K562 (cell line): ENCODE results near the gene WDR20. TPM values are rescaled to one million over a fixed set of nuclear protein-coding genes. Genes with fewer than 3 reads are reported as not detected.

ENCODE experiments used
- ATAC-seq: fragments of 200-7000 bp; cut with Tn5 transposase; 3 replicates; pipeline ENCODE4 v1.9.1; 2020; ENCODE audit warnings: moderate library complexity
- BruUV-seq: library from RNA; stranded (reverse); fragments of 400-500 nt; replicated peaks from 2 replicates; lab custom pipeline; 2021; lab: Mats Ljungman, UMichigan
- CTCF ChIA-PET: fragments of 300-600 bp; formaldehyde crosslinking; extraction: SDS; loops from one replicate; lab custom pipeline; 2021; ENCODE audit warnings: low intra/inter-chr PET ratio; lab: Yijun Ruan, JAX
- POLR2A ChIA-PET: fragments of 300-600, 350-650 bp; sonication (Branson Sonifier 250); formaldehyde crosslinking; extraction: SDS; loops from one replicate; lab custom pipeline; 2021; ENCODE audit warnings: antibody characterized with exemption, inconsistent platforms; lab: Yijun Ruan, JAX
- DNase-seq, 4 experiments: peaks; one replicate each; pipeline versions ENCODE4 v3.0.0 to v3.0.0-alpha.2; 2011 to 2018; ENCODE audit warnings: low spot score in 3 of 4, mixed read lengths in 3 of 4; ENCODE audit errors: extremely low read depth in 1 of 4
- FAIRE-seq: peaks from 2 replicates; lab custom pipeline; 2011; peaks lifted over from hg19 to GRCh38; lab: Jason Lieb, UNC
- H2AFZ ChIP-seq: 2 replicates; pipeline ENCODE4 v1.6.0; 2011; ENCODE audit warnings: low read depth, low read length, control low read depth, inconsistent platforms
- H3K27ac ChIP-seq: fragments of 200-600 bp; 3 replicates; pipeline ENCODE4 v1.8.0; 2011; ENCODE audit warnings: low read depth, mild to moderate bottlenecking, control low read depth, inconsistent platforms, low read length, moderate library complexity, mixed read lengths; ENCODE audit errors: extremely low read depth
- H3K27me3 ChIP-seq, 2 experiments: fragments of 300-600 bp in 1 of 2; 2 replicates in 1 of 2; 3 replicates in 1 of 2; pipeline versions ENCODE4 v1.6.0 to v1.8.0; 2011; ENCODE audit warnings: inconsistent platforms in 2 of 2, low read length in 2 of 2, mild to moderate bottlenecking in 1 of 2, mixed read lengths in 1 of 2, moderate library complexity in 1 of 2; ENCODE audit not compliant: control insufficient read depth in 2 of 2, insufficient read depth in 2 of 2
- H3K36me3 ChIP-seq: fragments of 300-600 bp; 3 replicates; pipeline ENCODE4 v1.8.0; 2011; ENCODE audit warnings: mild to moderate bottlenecking, low read length, inconsistent platforms; ENCODE audit not compliant: control insufficient read depth, insufficient read depth
- H3K4me1 ChIP-seq, 2 experiments: fragments of 200-600 bp in 1 of 2; replicated peaks in 1 of 2; 2 replicates in 1 of 2; 3 replicates in 1 of 2; pipeline versions ENCODE4 v1.5.1 to v1.8.0; 2011; ENCODE audit warnings: inconsistent platforms in 2 of 2, low read length in 2 of 2, mild to moderate bottlenecking in 1 of 2, mixed read lengths in 1 of 2, moderate library complexity in 1 of 2; ENCODE audit not compliant: control insufficient read depth in 2 of 2, insufficient read depth in 2 of 2
- H3K4me2 ChIP-seq: 2 replicates; pipeline ENCODE4 v1.6.1; 2011; ENCODE audit warnings: low read length, control low read depth, inconsistent platforms, mixed read lengths; ENCODE audit not compliant: insufficient read depth
- H3K4me3 ChIP-seq: fragments of 200-600 bp; sonication (generic), shearing (Covaris generic); 2 replicates; pipeline ENCODE4 v1.5.1; 2016; ENCODE audit warnings: control low read depth, inconsistent platforms
- H3K79me2 ChIP-seq: fragments of 200-600 bp; 3 replicates; pipeline ENCODE4 v1.8.0; 2011; ENCODE audit warnings: low read length, inconsistent platforms; ENCODE audit not compliant: control insufficient read depth, insufficient read depth
- H3K9ac ChIP-seq, 2 experiments: 2 replicates each; pipeline versions ENCODE4 v1.6.0 to v1.6.1; 2011; ENCODE audit warnings: low read depth in 2 of 2, low read length in 2 of 2, control low read depth in 1 of 2, inconsistent platforms in 1 of 2, mild to moderate bottlenecking in 1 of 2, mixed read lengths in 1 of 2; ENCODE audit not compliant: insufficient read depth in 1 of 2
- H3K9me1 ChIP-seq: one replicate; pipeline ENCODE4 v1.6.0; 2011; ENCODE audit warnings: inconsistent platforms, mild to moderate bottlenecking, low read length, moderate library complexity; ENCODE audit not compliant: control insufficient read depth, insufficient read depth
- H3K9me3 ChIP-seq: replicated peaks from 2 replicates; pipeline ENCODE4 v1.5.1; 2011; ENCODE audit warnings: low read depth, low read length, inconsistent platforms; ENCODE audit not compliant: control insufficient read depth, insufficient read depth
- H4K20me1 ChIP-seq: replicated peaks from 2 replicates; pipeline ENCODE4 v1.6.1; 2011; ENCODE audit warnings: low read length, inconsistent platforms, mixed read lengths; ENCODE audit not compliant: control insufficient read depth, insufficient read depth
- CBX5 ChIP-seq: IDR thresholded peaks from 2 replicates; pipeline ENCODE4 v1.6.1; 2014; ENCODE audit warnings: low read depth, borderline replicate concordance
- DNMT1 ChIP-seq: fragments of 450-650 bp; IDR thresholded peaks from 2 replicates; pipeline ENCODE4 v1.6.1; 2016; ENCODE audit warnings: antibody characterized with exemption, mild to moderate bottlenecking
- JUNB ChIP-seq: fragments of 450-650 bp; formaldehyde crosslinking; conservative IDR thresholded peaks from 2 replicates; pipeline ENCODE4 v1.4.0; 2020; ENCODE audit warnings: mild to moderate bottlenecking
- NFXL1 ChIP-seq: fragments of 450-650 bp; formaldehyde crosslinking; IDR thresholded peaks from 2 replicates; pipeline ENCODE4 v1.4.0; 2021; ENCODE audit warnings: mild to moderate bottlenecking
- NFYB ChIP-seq: IDR thresholded peaks from 2 replicates; pipeline ENCODE4 v1.6.1; 2011; ENCODE audit warnings: mild to moderate bottlenecking, moderate library complexity; ENCODE audit not compliant: insufficient read length; ENCODE audit errors: extremely low read depth
- NR2C2 ChIP-seq, 2 experiments: fragments of 200-800 bp in 1 of 2; sonication (Bioruptor generic) in 1 of 2; sonication (generic) in 1 of 2; formaldehyde crosslinking in 1 of 2; IDR thresholded peaks; 2 replicates each; pipeline versions ENCODE4 v1.6.1 to v1.8.0; 2016 to 2022; ENCODE audit warnings: mild to moderate bottlenecking in 1 of 2, missing compliant biosample characterization in 1 of 2, missing genetic modification characterization in 1 of 2, missing genetic modification reagents in 1 of 2
- NR3C1 ChIP-seq: sonication (generic); formaldehyde crosslinking; IDR thresholded peaks from 2 replicates; pipeline ENCODE4 v1.8.1; 2022; ENCODE audit warnings: missing genetic modification reagents
- PATZ1 ChIP-seq: fragments of 250-450 bp; sonication (Bioruptor Pico); IDR thresholded peaks from 2 replicates; pipeline ENCODE4 v1.5.0; 2020; ENCODE audit warnings: mild to moderate bottlenecking, borderline replicate concordance
- SMARCB1 ChIP-seq: IDR thresholded peaks from 2 replicates; pipeline ENCODE4 v1.6.1; 2011; ENCODE audit warnings: improper control_type of control experiment, low read depth; ENCODE audit not compliant: insufficient read length
- SMARCE1 ChIP-seq: fragments of 450-650 bp; IDR thresholded peaks from 2 replicates; pipeline ENCODE4 v1.7.1; 2016; ENCODE audit warnings: mild to moderate bottlenecking
- STAG1 ChIP-seq: sonication (generic); formaldehyde crosslinking; IDR thresholded peaks from 2 replicates; pipeline ENCODE4 v1.5.0; 2020; ENCODE audit warnings: missing genetic modification reagents, borderline replicate concordance
- ZNF384 ChIP-seq: IDR thresholded peaks from 2 replicates; pipeline ENCODE4 v1.6.1; 2012; ENCODE audit warnings: low read depth, low read length, improper control_type of control experiment
- WGBS: fragments of 100-300 bp; shearing (Covaris generic); methylation state at CpG from one replicate; pipeline ENCODE4 v1.1.6; 2016; ENCODE audit warnings: low coverage, mixed read lengths; ENCODE audit not compliant: insufficient coverage; ENCODE audit errors: missing lambda C conversion rate; 5-methylcytosine and 5-hydroxymethylcytosine counted together
- in situ Hi-C: fragments of 300-500 bp; cut with MboI; formaldehyde crosslinking; loops from 4 replicates; pipeline ENCODE4 v1.15.0; 2018; ENCODE audit warnings: inconsistent platforms, mixed read lengths
- intact Hi-C: fragments of 100-400 bp; cut with micrococcal nuclease; formaldehyde crosslinking; loops from 2 replicates; pipeline ENCODE4 v1.14.2; 2022
- polyA plus RNA-seq, 8 experiments: library from polyadenylated mRNA; depleted of rRNA in 4 of 8; stranded (reverse) in 5 of 8; unstranded in 3 of 8; fragments of >200 nt; fragmentation: Nextera tagmentation in 2 of 8; fragmentation: Illumina TruSeq in 1 of 8; extraction: Ambion mirVana in 2 of 8; extraction: Trizol in 1 of 8; gene quantifications; 2 replicates each; pipeline versions ENCODE4 v1.2.1 to v1.2.3, GENCODE V29; 2011 to 2014; ENCODE audit warnings: inconsistent platforms in 1 of 8, missing spikeins in 1 of 8
- total RNA-seq, 7 experiments: library from RNA; depleted of rRNA in 6 of 7; stranded (reverse); fragments of >200 nt in 6 of 7; fragmentation: Illumina TruSeq in 2 of 7; extraction: Trizol in 2 of 7; gene quantifications; 2 replicates each; pipeline versions ENCODE4 v1.2.1 to v1.2.3, GENCODE V29; 2011 to 2021; ENCODE audit warnings: low replicate concordance in 1 of 7
- TF ChIP-seq, protein P1 (sequence below): fragments of 450-650 bp; formaldehyde crosslinking; IDR thresholded peaks from 2 replicates; pipeline ENCODE4 v1.4.0; 2020; ENCODE audit warnings: mild to moderate bottlenecking, moderate library complexity

The WDR20 gene
- total and polyA plus RNA-seq, 9 of the 15 experiments (the other 6 are each of a cell fraction or from before 2014, with no cell fraction given): 7.0 to 15.3 (median 11.8) TPM

DNA sequence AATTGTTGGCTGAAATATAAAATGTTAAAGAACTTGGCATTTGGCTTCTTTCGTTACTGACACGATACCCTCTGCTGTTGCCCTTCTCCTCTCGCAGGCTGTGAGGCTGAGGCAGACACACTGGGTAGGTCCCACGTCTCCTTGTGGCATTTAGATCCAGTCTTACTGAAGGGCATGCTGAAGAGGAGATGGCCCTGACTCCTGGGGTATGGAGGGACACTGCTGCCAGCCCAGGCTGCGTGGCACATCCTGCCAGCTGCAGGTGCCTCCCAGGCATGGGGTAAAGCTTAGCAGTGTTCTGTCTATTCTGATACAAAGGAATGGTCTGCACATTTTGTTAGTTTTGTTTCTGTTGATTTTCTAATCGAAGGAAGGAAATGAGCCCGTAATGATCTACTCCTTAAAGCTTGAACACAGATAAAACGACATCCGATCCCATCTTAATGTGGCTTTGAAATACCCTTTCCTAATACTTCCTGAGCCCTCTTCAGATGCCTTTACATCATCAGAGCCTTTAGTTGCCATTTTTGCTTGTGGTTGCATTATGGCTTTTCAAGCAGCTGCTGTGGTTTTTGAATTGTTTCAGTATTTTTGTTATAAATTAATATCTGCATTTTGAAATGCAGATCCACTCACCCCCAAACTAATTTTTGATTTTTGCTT is 61.1 kb downstream of the WDR20 start:
- H2AFZ ChIP-seq: no peak overlapping the region
- peaks cover 45% of the 10 kb centered on the region for H3K36me3 ChIP-seq
- ChIA-PET POLR2A (interaction anchor here (0.6 to 1.7 kb wide), 2 partner anchors 12 to 320 kb away, joined by 4 to 6 read pairs; no protein-coding TSS in a partner anchor), CTCF (no interaction called here)
- H3K4me1 ChIP-seq: no peaks in the 10 kb centered on the region; a peak in 1 of 5 replicates
- H3K4me2 ChIP-seq: no peak overlapping the region
- DNase-seq (no peak), FAIRE-seq (no peak), ATAC-seq (no peak)
- no peak overlapping the region for H3K4me3 ChIP-seq
- peaks cover 4% of the 10 kb centered on the region; the same call in 1 of the 3 replicates for H3K79me2 ChIP-seq
- in situ Hi-C loops (no loop called here), intact Hi-C loops (no loop called here)
- no peaks in the 10 kb centered on the region for H3K9me1 ChIP-seq
- WGBS: 93% methylated on average over 9 of the region's 9 CpGs
- TF ChIP-seq NFYB: no peak
- TF ChIP-seq CBX5: no peak
- no peak for TF ChIP-seq NR3C1 (CRISPR knock-in tag)
- TF ChIP-seq STAG1 (CRISPR knock-in tag): no peak
- no peak for TF ChIP-seq DNMT1
- no peak overlapping the region for H3K9ac ChIP-seq
- H4K20me1 ChIP-seq: no peaks in the 10 kb centered on the region
- no peaks in the 10 kb centered on the region for H3K27me3 ChIP-seq
- no peak overlapping the region for H3K27ac ChIP-seq
- BruUV-seq: no TSS peak
- no peaks in the 10 kb centered on the region for H3K9me3 ChIP-seq

DNA sequence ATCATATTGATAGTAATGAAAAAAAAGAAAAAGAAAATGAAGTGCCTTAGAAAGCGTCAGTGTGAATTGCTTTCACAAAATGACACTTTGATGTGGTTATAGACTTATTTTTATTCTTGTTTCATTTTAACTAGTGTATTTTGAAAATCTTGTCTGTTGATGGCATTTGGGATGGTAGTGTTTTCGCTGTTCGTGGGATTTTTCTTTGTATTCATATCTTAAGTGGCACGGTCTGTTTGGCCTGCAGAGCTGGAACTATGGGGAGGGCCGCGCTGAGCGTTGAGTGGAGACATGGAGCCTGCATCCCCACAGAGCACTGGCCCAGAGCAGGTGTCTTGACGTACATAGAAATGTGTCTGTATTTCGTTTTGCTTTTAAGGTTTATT is 61.6 kb downstream of the WDR20 start:
- no peak for DNase-seq
- CTCF ChIA-PET: no interaction called here
- TF ChIP-seq, protein P1, sequence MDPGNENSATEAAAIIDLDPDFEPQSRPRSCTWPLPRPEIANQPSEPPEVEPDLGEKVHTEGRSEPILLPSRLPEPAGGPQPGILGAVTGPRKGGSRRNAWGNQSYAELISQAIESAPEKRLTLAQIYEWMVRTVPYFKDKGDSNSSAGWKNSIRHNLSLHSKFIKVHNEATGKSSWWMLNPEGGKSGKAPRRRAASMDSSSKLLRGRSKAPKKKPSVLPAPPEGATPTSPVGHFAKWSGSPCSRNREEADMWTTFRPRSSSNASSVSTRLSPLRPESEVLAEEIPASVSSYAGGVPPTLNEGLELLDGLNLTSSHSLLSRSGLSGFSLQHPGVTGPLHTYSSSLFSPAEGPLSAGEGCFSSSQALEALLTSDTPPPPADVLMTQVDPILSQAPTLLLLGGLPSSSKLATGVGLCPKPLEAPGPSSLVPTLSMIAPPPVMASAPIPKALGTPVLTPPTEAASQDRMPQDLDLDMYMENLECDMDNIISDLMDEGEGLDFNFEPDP (CRISPR knock-in tag): no peak
- TF ChIP-seq PATZ1 (no peak), JUNB (CRISPR knock-in tag) (no peak), ZNF384 (no peak), NFXL1 (CRISPR knock-in tag) (no peak), NR2C2 (CRISPR knock-in tag; IDR thresholded peaks at IDR 0.05) (no peak), NR2C2 (tag; IDR thresholded peaks at IDR 0.05) (no peak), SMARCB1 (no peak), SMARCE1 (no peak)

More for the DNA sequence above, 61.6 kb downstream of the WDR20 start:
- in situ Hi-C loops: no loop called here
- no TSS peak for BruUV-seq
- intact Hi-C loops: no loop called here
- Histone ChIP-seq H3K4me3 (no peak overlapping the region), H3K9ac (no peak overlapping the region), H3K36me3 (peaks cover 39% of the 10 kb centered on the region), H4K20me1 (no peaks in the 10 kb centered on the region), H3K27me3 (no peaks in the 10 kb centered on the region), H3K4me1 (no peaks in the 10 kb centered on the region; a peak in 1 of 5 replicates), H2AFZ (no peak overlapping the region), H3K9me1 (no peaks in the 10 kb centered on the region), H3K9me3 (no peaks in the 10 kb centered on the region), H3K27ac (no peak overlapping the region), H3K79me2 (peaks cover 4% of the 10 kb centered on the region; the same call in 1 of the 3 replicates), H3K4me2 (no peak overlapping the region)
- POLR2A ChIA-PET: interaction anchor here (1.7 kb wide), 1 partner anchor 12 kb away, joined by 6 read pairs; no protein-coding TSS in a partner anchor
- ATAC-seq (no peak), FAIRE-seq (no peak)
- 73% methylated on average over 9 of the region's 9 CpGs for WGBS
